K562 (cell line): ENCODE results near the gene ITPRIPL2. TPM values are rescaled to one million over a fixed set of nuclear protein-coding genes. Genes with fewer than 3 reads are reported as not detected.

Experiments
- ATAC-seq: fragments of 200-7000 bp; cut with Tn5 transposase; 3 replicates; pipeline ENCODE4 v1.9.1; 2020; ENCODE audit warnings: moderate library complexity
- BruUV-seq: library from RNA; stranded (reverse); fragments of 400-500 nt; replicated peaks from 2 replicates; lab custom pipeline; 2021; lab: Mats Ljungman, UMichigan
- CTCF ChIA-PET: fragments of 300-600 bp; formaldehyde crosslinking; extraction: SDS; loops from one replicate; lab custom pipeline; 2021; ENCODE audit warnings: low intra/inter-chr PET ratio; lab: Yijun Ruan, JAX
- POLR2A ChIA-PET: fragments of 300-600, 350-650 bp; sonication (Branson Sonifier 250); formaldehyde crosslinking; extraction: SDS; loops from one replicate; lab custom pipeline; 2021; ENCODE audit warnings: antibody characterized with exemption, inconsistent platforms; lab: Yijun Ruan, JAX
- DNase-seq, 4 experiments: peaks; one replicate each; pipeline versions ENCODE4 v3.0.0 to v3.0.0-alpha.2; 2011 to 2018; ENCODE audit warnings: low spot score in 3 of 4, mixed read lengths in 3 of 4; ENCODE audit errors: extremely low read depth in 1 of 4
- FAIRE-seq: peaks from 2 replicates; lab custom pipeline; 2011; peaks lifted over from hg19 to GRCh38; lab: Jason Lieb, UNC
- H2AFZ ChIP-seq: 2 replicates; pipeline ENCODE4 v1.6.0; 2011; ENCODE audit warnings: low read depth, low read length, control low read depth, inconsistent platforms
- H3K27ac ChIP-seq: fragments of 200-600 bp; 3 replicates; pipeline ENCODE4 v1.8.0; 2011; ENCODE audit warnings: low read depth, mild to moderate bottlenecking, control low read depth, inconsistent platforms, low read length, moderate library complexity, mixed read lengths; ENCODE audit errors: extremely low read depth
- H3K27me3 ChIP-seq, 2 experiments: fragments of 300-600 bp in 1 of 2; 2 replicates in 1 of 2; 3 replicates in 1 of 2; pipeline versions ENCODE4 v1.6.0 to v1.8.0; 2011; ENCODE audit warnings: inconsistent platforms in 2 of 2, low read length in 2 of 2, mild to moderate bottlenecking in 1 of 2, mixed read lengths in 1 of 2, moderate library complexity in 1 of 2; ENCODE audit not compliant: control insufficient read depth in 2 of 2, insufficient read depth in 2 of 2
- H3K36me3 ChIP-seq: fragments of 300-600 bp; 3 replicates; pipeline ENCODE4 v1.8.0; 2011; ENCODE audit warnings: mild to moderate bottlenecking, low read length, inconsistent platforms; ENCODE audit not compliant: control insufficient read depth, insufficient read depth
- H3K4me1 ChIP-seq, 2 experiments: fragments of 200-600 bp in 1 of 2; replicated peaks in 1 of 2; 2 replicates in 1 of 2; 3 replicates in 1 of 2; pipeline versions ENCODE4 v1.5.1 to v1.8.0; 2011; ENCODE audit warnings: inconsistent platforms in 2 of 2, low read length in 2 of 2, mild to moderate bottlenecking in 1 of 2, mixed read lengths in 1 of 2, moderate library complexity in 1 of 2; ENCODE audit not compliant: control insufficient read depth in 2 of 2, insufficient read depth in 2 of 2
- H3K4me2 ChIP-seq: 2 replicates; pipeline ENCODE4 v1.6.1; 2011; ENCODE audit warnings: low read length, control low read depth, inconsistent platforms, mixed read lengths; ENCODE audit not compliant: insufficient read depth
- H3K4me3 ChIP-seq: fragments of 200-600 bp; sonication (generic), shearing (Covaris generic); 2 replicates; pipeline ENCODE4 v1.5.1; 2016; ENCODE audit warnings: control low read depth, inconsistent platforms
- H3K79me2 ChIP-seq: fragments of 200-600 bp; 3 replicates; pipeline ENCODE4 v1.8.0; 2011; ENCODE audit warnings: low read length, inconsistent platforms; ENCODE audit not compliant: control insufficient read depth, insufficient read depth
- H3K9ac ChIP-seq, 2 experiments: 2 replicates each; pipeline versions ENCODE4 v1.6.0 to v1.6.1; 2011; ENCODE audit warnings: low read depth in 2 of 2, low read length in 2 of 2, control low read depth in 1 of 2, inconsistent platforms in 1 of 2, mild to moderate bottlenecking in 1 of 2, mixed read lengths in 1 of 2; ENCODE audit not compliant: insufficient read depth in 1 of 2
- H3K9me1 ChIP-seq: one replicate; pipeline ENCODE4 v1.6.0; 2011; ENCODE audit warnings: inconsistent platforms, mild to moderate bottlenecking, low read length, moderate library complexity; ENCODE audit not compliant: control insufficient read depth, insufficient read depth
- H3K9me3 ChIP-seq: replicated peaks from 2 replicates; pipeline ENCODE4 v1.5.1; 2011; ENCODE audit warnings: low read depth, low read length, inconsistent platforms; ENCODE audit not compliant: control insufficient read depth, insufficient read depth
- H4K20me1 ChIP-seq: replicated peaks from 2 replicates; pipeline ENCODE4 v1.6.1; 2011; ENCODE audit warnings: low read length, inconsistent platforms, mixed read lengths; ENCODE audit not compliant: control insufficient read depth, insufficient read depth
- BHLHE40 ChIP-seq: IDR thresholded peaks from 2 replicates; pipeline ENCODE4 v1.6.1; 2011; ENCODE audit warnings: low read length, improper control_type of control experiment
- CBX3 ChIP-seq, 2 experiments: IDR thresholded peaks; 1 replicate in 1 of 2; 2 replicates in 1 of 2; pipeline ENCODE4 v1.6.1; 2012; ENCODE audit warnings: inconsistent platforms in 2 of 2, low read length in 2 of 2, borderline replicate concordance in 1 of 2, control low read depth in 1 of 2
- CEBPB ChIP-seq: fragments of 450-650 bp; IDR thresholded peaks from 2 replicates; pipeline ENCODE4 v1.6.1; 2016; ENCODE audit warnings: missing genetic modification characterization, missing compliant biosample characterization
- FOXA3 ChIP-seq, 2 experiments: fragments of 450-650 bp in 1 of 2; sonication (generic) in 1 of 2; formaldehyde crosslinking; IDR thresholded peaks in 1 of 2; conservative IDR thresholded peaks in 1 of 2; 2 replicates each; pipeline versions ENCODE4 v1.4.0 to v1.8.0; 2020 to 2022; ENCODE audit warnings: mild to moderate bottlenecking in 2 of 2, missing genetic modification reagents in 1 of 2
- MTA2 ChIP-seq: fragments of 450-650 bp; IDR thresholded peaks from 2 replicates; pipeline ENCODE4 v1.6.1; 2016; ENCODE audit warnings: low read depth
- NCOA1 ChIP-seq: fragments of 450-650 bp; IDR thresholded peaks from 2 replicates; pipeline ENCODE4 v1.6.1; 2016; ENCODE audit warnings: low read depth
- TSC22D4 ChIP-seq: fragments of 450-650 bp; IDR thresholded peaks from 2 replicates; pipeline ENCODE4 v1.6.1; 2016; ENCODE audit warnings: missing genetic modification characterization, missing biosample characterization, control low read depth
- ZBTB1 ChIP-seq: sonication (generic); formaldehyde crosslinking; IDR thresholded peaks from 2 replicates; pipeline ENCODE4 v1.8.1; 2023; ENCODE audit warnings: missing genetic modification reagents, low read depth, mild to moderate bottlenecking, borderline replicate concordance
- ZNF217 ChIP-seq: sonication (generic); formaldehyde crosslinking; IDR thresholded peaks from 2 replicates; pipeline ENCODE4 v1.8.0; 2022; ENCODE audit warnings: mild to moderate bottlenecking, missing genetic modification reagents
- ZNF23 ChIP-seq: fragments of 250-450 bp; sonication (Bioruptor Pico); IDR thresholded peaks from 2 replicates; pipeline ENCODE4 v1.4.0; 2020; ENCODE audit warnings: mild to moderate bottlenecking
- ZNF24 ChIP-seq: fragments of 450-650 bp; IDR thresholded peaks from 2 replicates; pipeline ENCODE4 v1.6.1; 2016
- ZNF445 ChIP-seq: fragments of 250-450 bp; sonication (Bioruptor Pico); IDR thresholded peaks from 2 replicates; pipeline ENCODE4 v1.4.0; 2020; ENCODE audit warnings: low read depth, mild to moderate bottlenecking, moderate library complexity
- ZNF780A ChIP-seq: fragments of 250-450 bp; sonication (Bioruptor Pico); IDR thresholded peaks from 2 replicates; pipeline ENCODE4 v1.5.0; 2021; ENCODE audit warnings: mild to moderate bottlenecking
- WGBS: fragments of 100-300 bp; shearing (Covaris generic); methylation state at CpG from one replicate; pipeline ENCODE4 v1.1.6; 2016; ENCODE audit warnings: low coverage, mixed read lengths; ENCODE audit not compliant: insufficient coverage; ENCODE audit errors: missing lambda C conversion rate; 5-methylcytosine and 5-hydroxymethylcytosine counted together
- in situ Hi-C: fragments of 300-500 bp; cut with MboI; formaldehyde crosslinking; loops from 4 replicates; pipeline ENCODE4 v1.15.0; 2018; ENCODE audit warnings: inconsistent platforms, mixed read lengths
- intact Hi-C: fragments of 100-400 bp; cut with micrococcal nuclease; formaldehyde crosslinking; loops from 2 replicates; pipeline ENCODE4 v1.14.2; 2022
- polyA plus RNA-seq, 8 experiments: library from polyadenylated mRNA; depleted of rRNA in 4 of 8; stranded (reverse) in 5 of 8; unstranded in 3 of 8; fragments of >200 nt; fragmentation: Nextera tagmentation in 2 of 8; fragmentation: Illumina TruSeq in 1 of 8; extraction: Ambion mirVana in 2 of 8; extraction: Trizol in 1 of 8; gene quantifications; 2 replicates each; pipeline versions ENCODE4 v1.2.1 to v1.2.3, GENCODE V29; 2011 to 2014; ENCODE audit warnings: inconsistent platforms in 1 of 8, missing spikeins in 1 of 8
- total RNA-seq, 7 experiments: library from RNA; depleted of rRNA in 6 of 7; stranded (reverse); fragments of >200 nt in 6 of 7; fragmentation: Illumina TruSeq in 2 of 7; extraction: Trizol in 2 of 7; gene quantifications; 2 replicates each; pipeline versions ENCODE4 v1.2.1 to v1.2.3, GENCODE V29; 2011 to 2021; ENCODE audit warnings: low replicate concordance in 1 of 7
- TF ChIP-seq, protein P1 (sequence below): fragments of 250-450 bp; sonication (Bioruptor Pico); IDR thresholded peaks from 2 replicates; pipeline ENCODE4 v1.8.0; 2021; ENCODE audit warnings: mild to moderate bottlenecking, moderate library complexity

Gene ITPRIPL2
- total and polyA plus RNA-seq, 9 of the 15 experiments (the other 6 are each of a cell fraction or from before 2014, with no cell fraction given): 0.04 to 2.2 (median 0.58) TPM

DNA sequence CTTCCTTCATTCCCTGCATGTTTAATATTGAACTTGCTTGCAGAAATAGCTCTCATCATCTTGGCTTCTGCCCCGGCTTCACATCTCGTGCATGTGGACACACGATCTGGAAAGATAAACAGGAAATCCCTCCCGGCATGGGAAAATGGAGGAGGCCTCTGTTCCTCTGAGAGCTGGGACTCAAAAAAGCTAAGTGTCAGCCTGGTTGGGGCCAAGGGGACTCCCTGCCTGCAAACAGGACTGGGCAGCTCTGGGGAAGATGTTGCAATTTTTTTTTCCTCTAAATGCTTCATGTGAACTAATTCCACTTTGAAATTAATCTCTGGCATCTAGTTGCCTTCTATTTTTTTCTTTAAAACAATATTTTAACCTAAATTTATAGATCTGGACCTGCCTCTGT is 24.8 kb downstream of the ITPRIPL2 start:
- H3K9ac ChIP-seq: no peak overlapping the region
- intact Hi-C loops (no loop called here), in situ Hi-C loops (no loop called here)
- no peak overlapping the region for H3K27ac ChIP-seq
- H3K4me1 ChIP-seq: peaks cover 10 to 12% of the 10 kb centered on the region in 2 experiments
- no peaks in the 10 kb centered on the region for H3K36me3 ChIP-seq
- no peaks in the 10 kb centered on the region for H3K9me3 ChIP-seq
- POLR2A ChIA-PET: interaction anchor here (1.0 to 1.5 kb wide), 3 partner anchors 9 to 21 kb away, joined by 3 to 6 read pairs (median 3); no protein-coding TSS in a partner anchor
- FAIRE-seq (no peak), ATAC-seq (no peak), DNase-seq (no peak)
- H3K9me1 ChIP-seq: no peaks in the 10 kb centered on the region
- peaks cover 10 to 11% of the 10 kb centered on the region in 2 experiments; a peak in 4 of 5 replicates for H3K27me3 ChIP-seq
- no peaks in the 10 kb centered on the region for H3K79me2 ChIP-seq
- BruUV-seq: no TSS peak
- H2AFZ ChIP-seq: no peak overlapping the region
- no peak overlapping the region for H3K4me2 ChIP-seq
- CTCF ChIA-PET: no interaction called here
- H3K4me3 ChIP-seq: no peak overlapping the region
- H4K20me1 ChIP-seq: no peaks in the 10 kb centered on the region
- 11% methylated on average over 4 of the region's 4 CpGs for WGBS
- TF ChIP-seq TSC22D4 (tag): no peak
- no peak for TF ChIP-seq NCOA1
- TF ChIP-seq ZNF24: no peak
- no peak for TF ChIP-seq ZNF217 (CRISPR knock-in tag)
- TF ChIP-seq ZNF780A (CRISPR knock-in tag): no peak
- no peak for TF ChIP-seq CBX3 (IDR thresholded peaks at IDR 0.05; ENCODE audit: borderline replicate concordance in 1 of 2, low read length in 2 of 2)
- TF ChIP-seq, protein P1, sequence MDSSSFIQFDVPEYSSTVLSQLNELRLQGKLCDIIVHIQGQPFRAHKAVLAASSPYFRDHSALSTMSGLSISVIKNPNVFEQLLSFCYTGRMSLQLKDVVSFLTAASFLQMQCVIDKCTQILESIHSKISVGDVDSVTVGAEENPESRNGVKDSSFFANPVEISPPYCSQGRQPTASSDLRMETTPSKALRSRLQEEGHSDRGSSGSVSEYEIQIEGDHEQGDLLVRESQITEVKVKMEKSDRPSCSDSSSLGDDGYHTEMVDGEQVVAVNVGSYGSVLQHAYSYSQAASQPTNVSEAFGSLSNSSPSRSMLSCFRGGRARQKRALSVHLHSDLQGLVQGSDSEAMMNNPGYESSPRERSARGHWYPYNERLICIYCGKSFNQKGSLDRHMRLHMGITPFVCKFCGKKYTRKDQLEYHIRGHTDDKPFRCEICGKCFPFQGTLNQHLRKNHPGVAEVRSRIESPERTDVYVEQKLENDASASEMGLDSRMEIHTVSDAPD: no peak
- no peak for TF ChIP-seq ZNF445
- TF ChIP-seq MTA2: no peak
- TF ChIP-seq CEBPB: 0 out of 2 replicates have a peak, but pooled peaks have one; percentile 13
- peak; percentile 46 for TF ChIP-seq BHLHE40
- TF ChIP-seq FOXA3 (CRISPR knock-in tag; conservative IDR thresholded peaks at IDR 0.05 in 1 of 2, IDR thresholded peaks at IDR 0.05 in 1 of 2): 0 out of 4 replicates have a peak, but pooled peaks of 1 of the 2 experiments have one; percentile 19
- TF ChIP-seq ZBTB1 (CRISPR knock-in tag): no peak
- no peak for TF ChIP-seq ZNF23 (CRISPR knock-in tag)
